ENCODE measurements around the gene IL2. TPM values are rescaled to one million over a fixed set of nuclear protein-coding genes. Genes with fewer than 3 reads are reported as not detected.

IL2 gene
- total RNA-seq, 1 donor from 2014 or later: not detected

- intact Hi-C loops (cut with DNase I): no loop called here
- no peak for DNase-seq (ENCODE audit: low spot score)
Observed at GRCh38 chr4:122403861-122404260, 52.7 kb downstream of the IL2 start.

Other genes starting within 250 kb of the IL2 start
- not detected for gene ADAD1, start 77.7 kb downstream of the IL2 start, total RNA-seq
- gene IL21, start 164.3 kb upstream of the IL2 start, total RNA-seq: not detected

Measured in cardiac septum (tissue), 1 donor.